Immature natural killer cell (primary cell): ENCODE measurements around the gene EYS. TPM values are rescaled to one million over a fixed set of nuclear protein-coding genes. Genes with fewer than 3 reads are reported as not detected.
"Not testable (repeated sequence)": the region's sequence is repeated elsewhere in the genome, so short reads cannot be mapped to it uniquely, and the experiment has no call there.

Experiments
- DNase-seq, 3 donors: peaks; one replicate each; pipeline ENCODE4 v3.0.0; 2022; ENCODE audit warnings: mixed read lengths in 1 of 3
- H3K27ac Mint-ChIP-seq, 6 donors: one replicate each; pipeline ENCODE4 v1.8.0; 2020; ENCODE audit warnings: mixed read lengths in 6 of 6, mild to moderate bottlenecking in 5 of 6, inconsistent platforms in 4 of 6, moderate library complexity in 3 of 6
- H3K27me3 Mint-ChIP-seq, 3 donors: one replicate each; pipeline ENCODE4 v1.8.0; 2020 to 2021; ENCODE audit warnings: low read depth in 3 of 3, mild to moderate bottlenecking in 3 of 3, mixed read lengths in 3 of 3, moderate library complexity in 3 of 3, inconsistent platforms in 1 of 3
- H3K36me3 Mint-ChIP-seq, 3 donors: one replicate each; pipeline ENCODE4 v1.8.0; 2020; ENCODE audit warnings: mixed read lengths in 3 of 3, inconsistent platforms in 2 of 3, mild to moderate bottlenecking in 2 of 3
- H3K4me1 Mint-ChIP-seq, 2 donors: one replicate each; pipeline ENCODE4 v1.8.0; 2020; ENCODE audit warnings: inconsistent platforms in 2 of 2, mild to moderate bottlenecking in 2 of 2, mixed read lengths in 2 of 2, moderate library complexity in 1 of 2
- H3K4me3 Mint-ChIP-seq, 5 donors: one replicate each; pipeline ENCODE4 v1.8.0; 2020; ENCODE audit warnings: mild to moderate bottlenecking in 5 of 5, mixed read lengths in 5 of 5, inconsistent platforms in 3 of 5, moderate library complexity in 3 of 5
- H3K9me3 Mint-ChIP-seq, 6 donors: one replicate each; pipeline ENCODE4 v1.8.0; 2020; ENCODE audit warnings: mild to moderate bottlenecking in 6 of 6, mixed read lengths in 6 of 6, inconsistent platforms in 4 of 6, moderate library complexity in 3 of 6
- polyA plus RNA-seq, 3 donors: library from polyadenylated mRNA; unstranded; fragments of 300-500 nt; fragmentation: Illumina TruSeq; gene quantifications; one replicate each; pipeline ENCODE4 v1.2.3, GENCODE V29; 2021

The EYS gene
- polyA plus RNA-seq, 3 donors from 2014 or later = not detected

GRCh38 chr6:64507661-64508060, 1199.4 kb downstream of the EYS start:
- H3K27me3 Mint-ChIP-seq = no peaks in the 10 kb centered on the region
- peaks cover 10 to 49% (median 23%) of the 10 kb centered on the region in 6 donors for H3K9me3 Mint-ChIP-seq
- DNase-seq = no peak
- H3K27ac Mint-ChIP-seq = no peak overlapping the region
- no peaks in the 10 kb centered on the region for H3K4me1 Mint-ChIP-seq
- H3K4me3 Mint-ChIP-seq = no peak overlapping the region
- no peaks in the 10 kb centered on the region for H3K36me3 Mint-ChIP-seq

- Mint-ChIP-seq H3K36me3 (no peaks in the 10 kb centered on the region), H3K9me3 (peaks cover 10 to 44% (median 23%) of the 10 kb centered on the region in 6 donors), H3K27ac (no peak overlapping the region), H3K27me3 (no peaks in the 10 kb centered on the region), H3K4me1 (no peaks in the 10 kb centered on the region), H3K4me3 (no peak overlapping the region)
- DNase-seq = no peak
These were observed 1201.7 kb downstream of the EYS start for GRCh38 chr6:64505312-64505711.

- no peak overlapping the region for H3K27ac Mint-ChIP-seq
- H3K9me3 Mint-ChIP-seq = peaks cover 11 to 43% (median 23%) of the 10 kb centered on the region in 6 donors
- peaks cover 0 to 2% (median 0%) of the 10 kb centered on the region in 3 donors for H3K36me3 Mint-ChIP-seq
- H3K27me3 Mint-ChIP-seq = no peaks in the 10 kb centered on the region
- no peak for DNase-seq
- H3K4me1 Mint-ChIP-seq = no peaks in the 10 kb centered on the region
- H3K4me3 Mint-ChIP-seq = no peak overlapping the region
These were observed 1202.5 kb downstream of the EYS start for GRCh38 chr6:64504503-64504902.

- H3K36me3 Mint-ChIP-seq = peaks cover 0 to 5% (median 0%) of the 10 kb centered on the region in 3 donors
- DNase-seq = no peak
- no peaks in the 10 kb centered on the region for H3K4me1 Mint-ChIP-seq
- peaks cover 0 to 2% (median 0%) of the 10 kb centered on the region in 3 donors for H3K27me3 Mint-ChIP-seq
- peaks cover 17 to 42% (median 28%) of the 10 kb centered on the region in 6 donors for H3K9me3 Mint-ChIP-seq
- no peak overlapping the region for H3K27ac Mint-ChIP-seq
- H3K4me3 Mint-ChIP-seq = no peak overlapping the region
These were observed 1204.2 kb downstream of the EYS start for GRCh38 chr6:64502801-64503200.

GRCh38 chr6:64497634-64498033, 1209.4 kb downstream of the EYS start:
- H3K4me3 Mint-ChIP-seq = no peak overlapping the region
- no peak overlapping the region for H3K27ac Mint-ChIP-seq
- peaks cover 0 to 2% (median 0%) of the 10 kb centered on the region in 3 donors for H3K27me3 Mint-ChIP-seq
- peaks cover 0 to 5% (median 0%) of the 10 kb centered on the region in 3 donors for H3K36me3 Mint-ChIP-seq
- no peak for DNase-seq
- peaks cover 7 to 41% (median 21%) of the 10 kb centered on the region in 6 donors for H3K9me3 Mint-ChIP-seq
- no peaks in the 10 kb centered on the region for H3K4me1 Mint-ChIP-seq

- Mint-ChIP-seq H3K4me1 (no peaks in the 10 kb centered on the region), H3K4me3 (no peak overlapping the region), H3K36me3 (no peaks in the 10 kb centered on the region), H3K9me3 (peaks cover 2 to 23% (median 9%) of the 10 kb centered on the region in 6 donors), H3K27me3 (peaks cover 0 to 2% (median 0%) of the 10 kb centered on the region in 3 donors), H3K27ac (no peak overlapping the region)
- no peak for DNase-seq
These were observed 1217.3 kb downstream of the EYS start for GRCh38 chr6:64489763-64490162.

- Mint-ChIP-seq H3K4me1 (no peaks in the 10 kb centered on the region), H3K27ac (no peak overlapping the region), H3K4me3 (no peak overlapping the region), H3K27me3 (peaks cover 0 to 2% (median 0%) of the 10 kb centered on the region in 3 donors), H3K36me3 (no peaks in the 10 kb centered on the region), H3K9me3 (peaks cover 5 to 28% (median 12%) of the 10 kb centered on the region in 6 donors)
- DNase-seq = no peak
These were observed 1220.3 kb downstream of the EYS start for GRCh38 chr6:64486578-64487351.

GRCh38 chr6:64483956-64484499, 1223.0 kb downstream of the EYS start:
- H3K4me3 Mint-ChIP-seq = no peak overlapping the region
- H3K27me3 Mint-ChIP-seq = peaks cover 0 to 2% (median 0%) of the 10 kb centered on the region in 3 donors
- no peaks in the 10 kb centered on the region for H3K4me1 Mint-ChIP-seq
- DNase-seq = no peak
- no peak overlapping the region for H3K27ac Mint-ChIP-seq
- no peaks in the 10 kb centered on the region for H3K36me3 Mint-ChIP-seq
- peaks cover 5 to 41% (median 16%) of the 10 kb centered on the region in 6 donors for H3K9me3 Mint-ChIP-seq

- no peak for DNase-seq
- no peak overlapping the region for H3K4me3 Mint-ChIP-seq
- no peaks in the 10 kb centered on the region for H3K4me1 Mint-ChIP-seq
- peaks cover 0 to 2% (median 0%) of the 10 kb centered on the region in 3 donors for H3K27me3 Mint-ChIP-seq
- H3K9me3 Mint-ChIP-seq = peaks cover 3 to 46% (median 18%) of the 10 kb centered on the region in 6 donors
- H3K27ac Mint-ChIP-seq = no peak overlapping the region
- H3K36me3 Mint-ChIP-seq = no peaks in the 10 kb centered on the region
These were observed 1224.4 kb downstream of the EYS start for GRCh38 chr6:64482631-64483030.

GRCh38 chr6:64479134-64479533, 1227.9 kb downstream of the EYS start:
- Mint-ChIP-seq H3K27ac (no peak overlapping the region), H3K4me1 (no peaks in the 10 kb centered on the region), H3K4me3 (no peak overlapping the region), H3K36me3 (no peaks in the 10 kb centered on the region), H3K27me3 (no peaks in the 10 kb centered on the region), H3K9me3 (peaks cover 2 to 45% (median 22%) of the 10 kb centered on the region in 6 donors)
- DNase-seq = no peak

- Mint-ChIP-seq H3K4me1 (no peaks in the 10 kb centered on the region), H3K9me3 (peaks cover 0 to 39% (median 16%) of the 10 kb centered on the region in 6 donors), H3K36me3 (no peaks in the 10 kb centered on the region), H3K4me3 (no peak overlapping the region), H3K27ac (no peak overlapping the region), H3K27me3 (no peaks in the 10 kb centered on the region)
- no peak for DNase-seq
These were observed 1229.6 kb downstream of the EYS start for GRCh38 chr6:64477391-64477790.

GRCh38 chr6:64476935-64477334, 1230.1 kb downstream of the EYS start:
- no peaks in the 10 kb centered on the region for H3K27me3 Mint-ChIP-seq
- H3K9me3 Mint-ChIP-seq = peaks cover 0 to 37% (median 17%) of the 10 kb centered on the region in 6 donors
- H3K4me3 Mint-ChIP-seq = no peak overlapping the region
- no peak for DNase-seq
- no peak overlapping the region for H3K27ac Mint-ChIP-seq
- no peaks in the 10 kb centered on the region for H3K36me3 Mint-ChIP-seq
- no peaks in the 10 kb centered on the region for H3K4me1 Mint-ChIP-seq

- H3K27ac Mint-ChIP-seq, H3K36me3 Mint-ChIP-seq, H3K4me1 Mint-ChIP-seq, H3K27me3 Mint-ChIP-seq, DNase-seq, H3K4me3 Mint-ChIP-seq: not testable (repeated sequence)
- peaks cover 7 to 55% (median 38%) of the 10 kb centered on the region in 6 donors for H3K9me3 Mint-ChIP-seq
These were observed 1237.6 kb downstream of the EYS start for GRCh38 chr6:64469405-64469804.

GRCh38 chr6:64467656-64468055, 1239.4 kb downstream of the EYS start:
- peaks cover 7 to 65% (median 43%) of the 10 kb centered on the region in 6 donors for H3K9me3 Mint-ChIP-seq

More at GRCh38 chr6:64467656-64468055, 1239.4 kb downstream of the EYS start:
- Mint-ChIP-seq H3K36me3 (peaks cover 0 to 6% (median 0%) of the 10 kb centered on the region in 3 donors), H3K4me1 (no peaks in the 10 kb centered on the region), H3K27ac (no peak overlapping the region), H3K27me3 (peaks cover 0 to 2% (median 0%) of the 10 kb centered on the region in 3 donors), H3K4me3 (no peak overlapping the region)
- DNase-seq = no peak
